Fibroblast of pulmonary artery (primary cell): ENCODE results near the gene CALML5.
"Not testable (repeated sequence)": the region's sequence is repeated elsewhere in the genome, so short reads cannot be mapped to it uniquely, and the experiment has no call there.

Experiments used
- DNase-seq: peaks from one replicate; pipeline ENCODE4 v3.0.0-alpha.2; 2010; ENCODE audit warnings: low read depth
- H3K4me3 ChIP-seq: replicated peaks from 2 replicates; pipeline ENCODE4 v1.5.1; 2011; ENCODE audit warnings: low read depth, mild to moderate bottlenecking, control low read depth, low read length, moderate library complexity
- TF ChIP-seq, protein P1 (sequence below): IDR thresholded peaks from 2 replicates; pipeline ENCODE4 v1.5.1; 2011; ENCODE audit warnings: mild to moderate bottlenecking, control low read depth, low read length, inconsistent platforms; ENCODE audit errors: missing control alignments

CALML5 gene

DNA sequence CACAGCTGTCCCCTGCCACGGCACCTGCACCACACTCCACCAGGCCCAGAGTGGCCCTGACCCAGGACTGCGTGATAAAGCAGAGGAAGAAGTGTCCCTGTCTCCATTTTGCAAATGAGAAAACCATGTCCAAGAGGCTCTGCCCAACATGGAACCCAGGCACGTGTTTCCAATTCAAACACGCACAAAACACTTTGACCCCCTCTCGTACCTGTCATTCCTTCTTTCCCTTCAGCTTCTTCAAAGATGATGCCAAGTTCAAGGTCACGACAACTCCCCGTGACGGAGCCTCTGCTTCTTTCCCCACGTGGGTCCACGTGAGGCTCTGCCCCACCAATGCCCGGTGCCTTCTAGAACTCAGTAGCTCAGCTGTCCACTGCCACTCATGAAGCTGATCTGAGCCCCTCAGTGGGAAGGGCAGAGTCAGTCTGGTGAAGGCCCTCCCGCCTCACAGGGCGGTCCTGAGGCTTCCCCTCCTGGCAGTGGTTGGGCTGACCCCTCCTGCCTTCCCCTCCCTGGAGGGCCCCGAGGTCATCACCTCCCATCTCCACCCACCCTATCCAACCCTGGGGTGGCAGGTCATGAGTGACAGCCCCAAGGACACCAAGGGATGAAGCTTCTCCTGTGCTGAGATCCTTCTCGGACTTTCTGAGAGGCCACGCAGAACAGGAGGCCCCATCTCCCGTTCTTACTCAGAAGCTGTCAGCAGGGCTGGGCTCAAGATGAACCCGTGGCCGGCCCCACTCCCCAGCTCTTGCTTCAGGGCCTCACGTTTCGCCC is 19.0 kb downstream of the CALML5 start:
- DNase-seq: no peak
- H3K4me3 ChIP-seq: no peak overlapping the region
- TF ChIP-seq, protein P1, sequence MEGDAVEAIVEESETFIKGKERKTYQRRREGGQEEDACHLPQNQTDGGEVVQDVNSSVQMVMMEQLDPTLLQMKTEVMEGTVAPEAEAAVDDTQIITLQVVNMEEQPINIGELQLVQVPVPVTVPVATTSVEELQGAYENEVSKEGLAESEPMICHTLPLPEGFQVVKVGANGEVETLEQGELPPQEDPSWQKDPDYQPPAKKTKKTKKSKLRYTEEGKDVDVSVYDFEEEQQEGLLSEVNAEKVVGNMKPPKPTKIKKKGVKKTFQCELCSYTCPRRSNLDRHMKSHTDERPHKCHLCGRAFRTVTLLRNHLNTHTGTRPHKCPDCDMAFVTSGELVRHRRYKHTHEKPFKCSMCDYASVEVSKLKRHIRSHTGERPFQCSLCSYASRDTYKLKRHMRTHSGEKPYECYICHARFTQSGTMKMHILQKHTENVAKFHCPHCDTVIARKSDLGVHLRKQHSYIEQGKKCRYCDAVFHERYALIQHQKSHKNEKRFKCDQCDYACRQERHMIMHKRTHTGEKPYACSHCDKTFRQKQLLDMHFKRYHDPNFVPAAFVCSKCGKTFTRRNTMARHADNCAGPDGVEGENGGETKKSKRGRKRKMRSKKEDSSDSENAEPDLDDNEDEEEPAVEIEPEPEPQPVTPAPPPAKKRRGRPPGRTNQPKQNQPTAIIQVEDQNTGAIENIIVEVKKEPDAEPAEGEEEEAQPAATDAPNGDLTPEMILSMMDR: no peak

DNA sequence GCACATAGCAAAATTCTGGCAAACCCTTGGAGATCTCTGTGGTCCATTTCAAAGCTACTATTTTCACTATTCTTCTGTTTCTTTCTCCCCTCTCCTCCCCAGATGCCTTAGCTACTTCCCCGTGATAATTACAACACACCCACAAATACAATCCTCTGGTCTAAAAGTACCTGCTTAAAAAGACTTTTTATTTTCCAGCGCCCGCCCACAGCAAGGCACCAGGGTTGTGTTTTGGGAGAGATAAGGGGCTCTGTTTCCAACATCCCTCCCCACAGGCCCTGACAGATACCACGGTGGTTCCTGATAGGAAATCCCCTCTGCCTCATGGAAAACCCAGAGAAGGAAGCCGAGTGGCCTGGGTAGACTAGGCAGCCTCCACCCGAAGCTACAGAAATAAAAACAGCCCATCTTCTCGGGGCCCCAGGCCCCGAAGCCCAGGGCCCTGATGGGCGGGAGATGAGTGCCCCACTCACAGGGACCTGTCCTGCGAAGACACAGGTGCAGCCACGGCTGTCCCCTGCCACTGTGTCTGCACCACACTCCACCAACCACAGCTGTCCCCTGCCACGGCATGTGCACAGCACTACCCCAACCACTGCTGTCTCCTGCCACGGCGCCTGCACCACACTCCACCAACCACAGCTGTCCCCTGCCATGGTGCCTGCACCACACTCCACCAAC is 19.7 kb downstream of the CALML5 start:
- TF ChIP-seq, protein P1: no peak
- no peak for DNase-seq
- no peak overlapping the region for H3K4me3 ChIP-seq

DNA sequence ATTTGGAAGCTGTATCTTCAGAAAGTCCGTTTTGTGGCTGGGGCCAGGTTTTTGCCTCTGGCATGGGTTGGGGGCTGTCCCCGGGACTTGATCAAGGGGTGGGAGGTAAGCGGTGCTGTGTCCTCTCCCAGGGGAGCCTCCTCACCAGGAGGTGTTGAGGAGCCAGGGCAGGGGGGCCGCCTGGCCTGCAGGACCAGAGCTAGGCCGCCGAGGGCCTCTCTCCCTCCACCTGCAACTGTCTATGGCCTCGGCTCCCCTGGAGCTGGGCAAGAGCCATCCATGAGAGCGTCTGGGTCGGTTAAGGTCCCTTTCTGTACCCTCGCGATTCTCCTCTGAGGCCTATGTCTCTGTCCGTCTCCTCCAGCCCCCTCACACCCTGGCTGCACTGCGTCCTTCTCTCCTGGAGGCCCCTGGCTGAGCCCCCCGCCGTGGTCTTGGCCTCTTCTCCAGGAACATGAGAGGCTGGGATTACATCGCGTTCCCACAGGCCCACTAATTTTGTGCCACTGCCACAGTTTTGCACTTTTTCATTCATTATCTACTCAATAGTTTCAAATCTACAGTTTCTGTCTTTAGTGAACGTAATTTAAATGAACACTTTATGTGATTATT is 20.6 kb downstream of the CALML5 start:
- DNase-seq: no peak
- TF ChIP-seq, protein P1: no peak
- no peak overlapping the region for H3K4me3 ChIP-seq

DNA sequence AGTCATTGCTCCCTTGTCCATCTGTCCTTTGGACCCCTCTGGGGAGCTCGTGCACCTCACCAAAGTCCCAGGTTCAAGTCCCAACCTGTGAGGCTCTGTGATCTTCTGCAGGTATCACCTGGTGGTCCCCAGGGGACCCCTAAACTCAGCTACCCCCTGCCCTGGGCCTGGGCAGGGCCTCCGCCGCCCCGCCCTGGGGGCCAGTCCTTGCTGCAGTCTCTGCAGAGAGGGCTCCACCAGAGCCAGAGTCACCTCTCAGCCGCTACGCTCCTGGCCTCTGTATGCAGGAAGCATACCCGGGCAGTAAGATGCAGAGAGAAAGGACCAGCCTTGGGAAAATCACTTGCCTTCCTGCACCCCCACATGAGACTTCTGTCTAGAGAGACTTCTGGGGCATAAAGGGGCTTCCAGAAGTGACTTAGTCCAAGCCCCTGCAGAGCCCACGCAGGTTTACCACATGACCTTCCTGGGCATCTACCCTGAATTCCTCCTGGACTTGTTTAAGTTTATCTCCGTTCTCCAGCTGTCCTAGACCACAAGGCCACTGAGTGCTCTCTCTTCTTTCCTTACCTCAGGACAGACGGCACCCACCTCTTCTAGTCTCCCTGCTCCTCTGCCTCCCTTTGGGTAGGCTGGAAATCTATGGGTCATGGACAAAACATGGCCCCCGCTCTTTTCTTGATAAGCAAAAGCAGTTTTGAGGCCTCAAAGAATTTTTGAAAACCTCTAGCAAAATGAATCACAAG is 21.2 kb downstream of the CALML5 start:
- DNase-seq: no peak
- TF ChIP-seq, protein P1: no peak
- H3K4me3 ChIP-seq: no peak overlapping the region

DNA sequence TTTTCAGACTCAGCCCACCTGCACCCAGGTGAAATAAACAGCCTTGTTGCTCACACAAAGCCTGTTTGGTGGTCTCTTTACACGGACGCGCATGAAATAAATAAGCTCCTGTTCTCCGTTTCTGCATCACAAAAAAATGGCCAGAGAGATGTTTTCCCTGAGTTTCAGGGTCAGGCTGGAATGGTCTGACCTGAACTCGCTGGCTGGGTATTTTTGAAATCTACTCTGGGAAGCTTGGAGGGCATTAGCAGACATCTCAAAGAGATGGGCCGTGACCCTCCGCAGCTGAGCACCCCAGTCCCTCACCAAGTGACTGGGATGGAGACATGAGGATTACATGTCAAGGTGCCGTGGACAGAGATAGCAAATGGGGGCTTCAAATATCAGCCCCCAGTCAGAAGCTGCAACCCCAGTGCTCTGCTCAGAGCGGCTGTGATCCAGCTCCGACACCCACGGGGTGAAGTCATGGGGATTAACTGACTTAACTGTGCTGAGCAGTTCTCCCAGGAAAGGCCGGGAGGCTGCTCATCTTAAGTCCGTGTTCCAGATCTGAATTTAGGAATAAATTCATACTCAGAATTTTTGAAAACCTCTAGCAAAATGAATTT is 22.3 kb downstream of the CALML5 start:
- no peak for DNase-seq
- H3K4me3 ChIP-seq: no peak overlapping the region
- TF ChIP-seq, protein P1: no peak

DNA sequence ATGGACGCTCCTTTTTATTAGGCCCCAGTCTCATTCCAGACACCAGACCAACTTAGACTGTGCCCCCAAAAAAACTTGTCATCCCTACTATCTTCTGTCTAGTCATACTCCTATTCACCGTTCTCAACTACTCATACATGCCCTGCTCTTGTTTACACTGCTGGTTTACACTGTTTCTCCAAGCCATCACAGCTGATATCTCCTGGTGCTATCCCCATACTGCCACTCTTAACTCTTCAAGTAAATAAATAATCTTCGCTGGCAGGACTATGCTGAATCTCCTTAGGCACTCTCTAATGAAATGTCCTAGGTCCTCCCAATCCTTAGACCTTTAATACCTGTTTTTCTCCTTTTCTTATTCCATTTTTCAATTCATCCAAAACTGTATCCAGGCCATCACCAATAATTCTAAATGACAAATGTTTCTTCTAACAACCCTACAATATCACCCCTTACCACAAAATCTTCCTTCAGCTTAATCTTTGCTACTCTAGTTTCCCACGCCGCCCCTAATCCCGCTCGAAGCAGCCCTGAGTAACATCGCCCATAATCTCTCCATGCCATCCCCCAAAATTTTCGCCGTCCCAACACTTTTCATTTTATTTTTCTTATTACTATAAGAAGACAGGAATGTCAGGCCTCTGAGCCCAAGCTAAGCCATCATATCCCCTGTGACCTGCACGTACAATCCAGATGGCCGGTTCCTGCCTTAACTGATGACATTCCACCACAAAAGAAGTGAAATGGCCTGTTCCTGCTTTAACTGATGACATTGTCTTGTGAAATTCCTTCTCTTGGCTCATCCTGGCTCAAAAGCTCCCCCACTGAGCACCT is 23.2 kb downstream of the CALML5 start:
- DNase-seq, H3K4me3 ChIP-seq: not testable (repeated sequence)

DNA sequence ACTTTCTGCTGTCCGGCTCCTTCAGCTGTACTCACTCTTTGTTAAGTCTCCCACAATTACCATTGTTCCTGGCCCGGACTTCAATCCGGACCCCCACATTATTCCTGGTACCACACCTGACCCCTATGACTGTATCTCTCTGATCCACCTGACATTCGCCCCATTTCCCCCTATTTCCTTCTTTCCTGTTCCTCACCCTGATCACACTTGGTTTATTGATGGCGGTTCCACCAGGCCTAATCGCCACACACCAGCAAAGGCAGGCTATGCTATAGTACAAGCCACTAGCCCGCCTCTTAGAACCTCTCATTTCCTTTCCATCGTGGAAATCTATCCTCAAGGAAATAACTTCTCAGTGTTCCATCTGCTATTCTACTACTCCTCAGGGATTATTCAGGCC is 24.3 kb downstream of the CALML5 start:
- not testable (repeated sequence) for H3K4me3 ChIP-seq, DNase-seq

DNA sequence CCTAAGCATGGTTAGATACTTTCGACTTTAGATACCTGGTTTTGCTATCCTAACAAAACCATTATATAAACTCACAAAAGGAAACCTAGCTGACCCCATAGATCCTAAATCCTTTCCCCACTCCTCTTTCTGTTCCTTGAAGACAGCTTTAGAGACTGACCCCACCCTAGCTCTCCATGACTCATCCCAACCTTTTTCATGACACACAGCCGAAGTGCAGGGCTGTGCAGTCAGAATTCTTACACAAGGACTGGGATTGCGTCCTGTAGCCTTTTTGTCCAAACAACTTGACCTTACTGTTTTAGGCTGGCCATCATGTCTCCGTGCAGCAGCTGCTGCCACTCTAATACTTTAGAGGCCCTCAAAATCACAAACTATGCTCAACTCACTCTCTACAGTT is 24.7 kb downstream of the CALML5 start:
- not testable (repeated sequence) for H3K4me3 ChIP-seq, DNase-seq
